Activated T-cell treated with anti-CD3 and anti-CD28 coated beads, Interleukin-2, amount 50 U/mL, for 72 hours (primary cell): ENCODE data around the gene GPR143. TPM values are rescaled to one million over a fixed set of nuclear protein-coding genes. Genes with fewer than 3 reads are reported as not detected.

ENCODE experiments used
- ATAC-seq, 2 donors: fragments of 150-1000 bp; cut with Tn5 transposase; replicated peaks in 1 of 2; 2 replicates each; pipeline ENCODE4 v1.10.0; 2021; ENCODE audit warnings: moderate library complexity in 2 of 2, mild to moderate bottlenecking in 1 of 2
- DNase-seq, 2 donors: peaks; one replicate each; pipeline ENCODE4 v3.0.0; 2021 to 2022; ENCODE audit warnings: mixed read lengths in 1 of 2
- H3K27ac Mint-ChIP-seq: one replicate; pipeline ENCODE4 v1.8.0; 2022; ENCODE audit warnings: mild to moderate bottlenecking, moderate library complexity, mixed read lengths
- H3K27me3 Mint-ChIP-seq: one replicate; pipeline ENCODE4 v1.8.0; 2022; ENCODE audit warnings: low read depth, mixed read lengths
- H3K36me3 Mint-ChIP-seq, 2 donors: one replicate each; pipeline ENCODE4 v1.8.0; 2022; ENCODE audit warnings: mixed read lengths in 2 of 2, mild to moderate bottlenecking in 1 of 2; ENCODE audit not compliant: insufficient read depth in 2 of 2
- H3K4me1 Mint-ChIP-seq: one replicate; pipeline ENCODE4 v1.8.0; 2022; ENCODE audit warnings: low read depth, mixed read lengths
- H3K4me3 Mint-ChIP-seq, 2 donors: one replicate each; pipeline ENCODE4 v1.8.0; 2022; ENCODE audit warnings: mild to moderate bottlenecking in 2 of 2, mixed read lengths in 2 of 2, moderate library complexity in 2 of 2
- H3K9me3 Mint-ChIP-seq, 2 donors: one replicate each; pipeline ENCODE4 v1.8.0; 2022; ENCODE audit warnings: mixed read lengths in 2 of 2
- total RNA-seq, 2 donors: library from RNA; stranded (reverse); gene quantifications; one replicate each; pipeline ENCODE4 v1.2.3, GENCODE V29; 2022

Gene GPR143
- total RNA-seq, 2 donors from 2014 or later = not detected

DNA sequence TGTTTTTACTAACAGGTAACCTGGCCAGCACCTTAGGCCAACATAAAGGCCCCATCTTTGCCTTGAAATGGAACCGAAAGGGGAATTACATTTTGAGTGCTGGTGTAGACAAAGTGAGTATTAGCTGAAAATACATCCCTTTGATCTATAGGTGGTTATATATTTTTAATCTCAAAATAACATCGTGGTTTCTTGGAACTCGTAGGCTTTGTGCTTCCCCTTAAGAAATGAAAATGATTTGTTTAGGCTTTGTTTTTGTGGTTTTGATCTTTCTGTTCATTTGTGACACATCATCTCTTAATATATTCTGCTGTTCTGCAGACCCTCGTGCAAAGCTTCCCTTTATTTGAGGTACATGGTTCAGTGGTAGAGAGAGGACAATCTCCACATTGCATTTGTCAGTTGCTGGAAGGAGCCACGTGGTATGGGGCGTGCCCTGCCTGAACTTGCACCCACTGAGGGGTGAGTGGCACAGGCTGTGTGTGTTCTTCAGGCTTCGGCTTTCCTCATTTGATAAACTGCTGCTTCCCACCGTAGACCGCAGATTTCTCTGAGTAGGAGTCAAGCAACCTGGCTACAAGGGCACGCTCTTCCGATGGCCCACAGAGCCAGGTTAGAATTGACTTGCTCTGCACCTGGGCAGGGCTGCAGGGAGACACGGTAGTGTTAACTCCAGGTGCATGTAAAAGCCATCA, 72.2 kb downstream of the GPR143 start:
- peaks cover 3 to 8% of the 10 kb centered on the region in 2 donors for H3K36me3 Mint-ChIP-seq
- no peaks in the 10 kb centered on the region for H3K9me3 Mint-ChIP-seq
- no peaks in the 10 kb centered on the region for H3K4me1 Mint-ChIP-seq
- DNase-seq (no peak), ATAC-seq (no peak)
- no peak overlapping the region for H3K4me3 Mint-ChIP-seq
- H3K27ac Mint-ChIP-seq = no peak overlapping the region
- no peaks in the 10 kb centered on the region for H3K27me3 Mint-ChIP-seq

DNA sequence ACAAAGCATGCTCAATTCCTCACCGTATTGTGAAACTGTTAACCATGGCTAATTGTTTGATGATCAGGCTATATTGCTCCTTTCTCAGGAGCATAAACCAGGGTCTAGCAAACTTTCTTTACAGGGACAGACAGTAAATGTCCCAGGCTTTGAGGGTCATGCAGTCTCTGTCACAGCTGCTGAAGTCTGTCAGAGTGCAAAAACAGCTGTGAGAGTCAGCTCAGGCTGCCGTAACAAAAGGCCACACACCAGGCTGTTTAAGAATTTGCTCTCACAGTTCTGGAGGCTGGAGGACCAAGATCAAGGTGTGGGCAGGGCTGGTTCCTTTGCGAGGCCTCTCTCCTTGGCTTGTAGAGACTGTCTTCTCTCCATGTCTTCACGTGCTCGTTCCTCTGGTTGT, 75.6 kb downstream of the GPR143 start:
- Mint-ChIP-seq H3K36me3 (peaks cover 9 to 13% of the 10 kb centered on the region in 2 donors), H3K4me3 (no peak overlapping the region), H3K27ac (no peak overlapping the region), H3K4me1 (no peaks in the 10 kb centered on the region), H3K9me3 (no peaks in the 10 kb centered on the region), H3K27me3 (no peaks in the 10 kb centered on the region)
- no peak for ATAC-seq
- DNase-seq = no peak

DNA sequence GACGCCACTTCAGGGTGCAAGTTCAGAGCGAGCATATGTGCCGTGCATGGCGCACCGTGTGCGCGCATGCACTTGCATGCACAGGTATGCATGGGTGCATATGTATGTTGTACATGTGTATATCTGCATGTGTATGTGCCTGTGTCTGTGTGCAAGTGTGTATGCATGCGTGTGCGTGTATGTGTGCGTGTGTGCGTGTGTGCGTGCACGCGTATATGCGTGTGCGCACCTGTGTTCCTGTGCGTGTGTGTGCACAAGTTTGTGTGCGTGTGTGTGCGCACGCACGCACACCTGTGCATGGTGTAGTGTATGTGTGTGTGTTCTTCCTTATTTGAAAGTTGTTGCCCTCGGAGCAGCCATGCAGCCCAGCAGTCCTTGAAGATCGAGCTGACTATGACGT, 76.8 kb downstream of the GPR143 start:
- DNase-seq (no peak), ATAC-seq (no peak)
- no peaks in the 10 kb centered on the region for H3K9me3 Mint-ChIP-seq
- H3K4me1 Mint-ChIP-seq = no peaks in the 10 kb centered on the region
- no peaks in the 10 kb centered on the region for H3K27me3 Mint-ChIP-seq
- H3K4me3 Mint-ChIP-seq = no peak overlapping the region
- H3K27ac Mint-ChIP-seq = no peak overlapping the region
- H3K36me3 Mint-ChIP-seq = peaks cover 9 to 13% of the 10 kb centered on the region in 2 donors

DNA sequence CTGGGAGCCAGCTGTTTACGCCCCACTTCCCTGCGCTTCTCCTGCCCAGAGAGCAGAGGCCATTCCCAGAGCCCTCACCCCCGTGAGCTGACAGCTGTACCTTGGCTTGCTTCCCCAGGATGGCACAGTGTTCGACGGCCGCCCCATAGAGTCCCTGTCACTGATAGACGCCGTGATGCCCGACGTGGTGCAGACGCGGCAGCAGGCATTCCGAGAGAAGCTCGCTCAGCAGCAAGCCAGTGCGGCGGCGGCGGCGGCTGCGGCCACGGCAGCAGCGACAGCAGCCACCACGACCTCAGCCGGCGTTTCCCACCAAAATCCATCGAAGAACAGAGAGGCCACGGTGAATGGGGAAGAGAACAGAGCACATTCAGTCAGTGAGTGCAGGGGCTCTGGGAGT, 77.7 kb downstream of the GPR143 start:
- ATAC-seq = no peak
- Mint-ChIP-seq H3K4me1 (no peaks in the 10 kb centered on the region), H3K27me3 (no peaks in the 10 kb centered on the region), H3K9me3 (no peaks in the 10 kb centered on the region), H3K4me3 (no peak overlapping the region), H3K27ac (no peak overlapping the region), H3K36me3 (peaks cover 9 to 11% of the 10 kb centered on the region in 2 donors)
- DNase-seq = no peak

DNA sequence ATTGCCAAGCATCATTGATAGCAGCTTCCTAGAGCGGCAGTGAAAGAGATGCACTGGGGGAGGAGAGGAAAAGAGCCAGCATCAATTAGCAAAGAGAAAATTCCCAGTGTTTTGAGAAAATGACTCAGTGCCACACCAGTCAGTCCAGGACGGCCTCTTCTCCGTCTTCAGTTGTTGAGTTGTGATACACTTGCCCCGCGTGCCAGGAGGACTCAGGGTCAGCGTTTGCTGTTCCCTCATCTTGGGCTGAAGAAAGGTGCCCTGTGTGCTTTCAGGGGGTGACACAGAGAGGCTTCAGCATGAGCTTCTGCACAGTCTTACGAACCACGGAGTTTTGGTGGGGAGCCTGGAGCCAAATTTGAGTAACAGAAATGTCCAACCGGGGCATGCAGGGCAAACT, 82.3 kb downstream of the GPR143 start:
- Mint-ChIP-seq H3K27me3 (no peaks in the 10 kb centered on the region), H3K9me3 (no peaks in the 10 kb centered on the region), H3K27ac (no peak overlapping the region), H3K4me3 (no peak overlapping the region), H3K36me3 (peaks cover 4 to 11% of the 10 kb centered on the region in 2 donors), H3K4me1 (peaks cover 1% of the 10 kb centered on the region)
- DNase-seq = no peak
- ATAC-seq = no peak

DNA sequence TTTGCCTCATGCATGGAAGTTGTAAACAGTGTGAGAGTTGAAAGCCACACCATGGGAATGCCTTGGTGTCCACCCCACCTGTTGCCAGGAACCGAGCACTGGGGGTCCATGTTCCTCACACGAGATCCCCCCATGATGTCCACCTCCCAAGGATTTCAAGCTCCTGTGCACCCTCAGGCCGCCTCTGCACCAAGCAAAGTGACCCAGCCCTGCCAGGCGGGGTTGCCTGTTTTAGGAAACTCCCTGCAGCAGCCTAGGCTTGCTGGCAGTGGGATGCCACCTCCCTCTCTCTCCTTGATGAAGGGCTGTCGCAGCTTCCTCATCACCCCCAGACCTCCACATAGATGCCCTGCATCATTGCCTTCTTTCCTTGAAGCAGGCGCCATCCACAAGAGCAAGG, 82.8 kb downstream of the GPR143 start:
- H3K36me3 Mint-ChIP-seq = peaks cover 2 to 9% of the 10 kb centered on the region in 2 donors
- H3K4me1 Mint-ChIP-seq = peaks cover 6% of the 10 kb centered on the region
- DNase-seq = no peak
- H3K9me3 Mint-ChIP-seq = no peaks in the 10 kb centered on the region
- no peaks in the 10 kb centered on the region for H3K27me3 Mint-ChIP-seq
- no peak overlapping the region for H3K27ac Mint-ChIP-seq
- ATAC-seq = no peak
- no peak overlapping the region for H3K4me3 Mint-ChIP-seq

DNA sequence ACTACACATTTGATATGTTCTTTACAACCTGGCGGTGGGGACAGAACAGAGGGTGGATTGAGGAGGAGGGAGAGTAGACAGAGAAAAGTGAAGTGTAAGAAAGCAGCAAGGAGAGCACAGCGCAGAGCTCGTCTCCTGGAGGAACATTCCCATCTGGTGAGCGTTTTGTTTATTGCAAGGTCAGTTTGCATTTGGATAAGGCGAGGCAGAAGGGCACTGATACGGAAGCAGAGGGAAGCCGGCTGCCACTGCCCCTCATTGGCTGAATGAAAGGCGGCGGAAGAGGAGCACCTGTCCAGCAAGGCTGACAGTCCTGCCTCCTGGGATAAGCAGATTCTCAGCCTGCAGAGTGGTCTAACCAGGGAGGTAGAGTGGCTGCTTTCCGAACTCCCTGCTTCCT, 83.2 kb downstream of the GPR143 start:
- Mint-ChIP-seq H3K4me3 (no peak overlapping the region), H3K36me3 (peaks cover 2 to 11% of the 10 kb centered on the region in 2 donors), H3K9me3 (no peaks in the 10 kb centered on the region), H3K27ac (no peak overlapping the region), H3K27me3 (no peaks in the 10 kb centered on the region), H3K4me1 (peaks cover 10% of the 10 kb centered on the region)
- no peak for DNase-seq
- ATAC-seq = no peak

DNA sequence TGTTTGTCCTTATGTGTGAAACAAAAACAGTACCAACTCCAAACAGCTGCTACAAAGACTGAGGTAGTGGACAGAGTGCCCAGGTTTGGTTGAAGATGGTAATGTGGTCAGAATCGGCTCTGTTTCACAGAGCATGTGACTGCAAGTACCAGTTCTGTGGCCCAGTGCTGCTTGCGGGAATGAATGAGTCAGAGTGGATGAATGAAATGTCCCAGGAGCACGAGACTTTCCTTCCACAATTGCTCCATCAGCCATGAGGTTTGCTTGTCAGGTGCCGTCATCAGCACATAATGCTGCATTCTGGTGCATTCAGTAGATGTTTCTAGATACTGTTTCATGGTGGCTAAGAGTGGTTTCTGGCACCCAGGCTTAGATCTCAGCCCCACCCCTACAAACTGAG, 84.2 kb downstream of the GPR143 start:
- H3K27me3 Mint-ChIP-seq = no peaks in the 10 kb centered on the region

DNA sequence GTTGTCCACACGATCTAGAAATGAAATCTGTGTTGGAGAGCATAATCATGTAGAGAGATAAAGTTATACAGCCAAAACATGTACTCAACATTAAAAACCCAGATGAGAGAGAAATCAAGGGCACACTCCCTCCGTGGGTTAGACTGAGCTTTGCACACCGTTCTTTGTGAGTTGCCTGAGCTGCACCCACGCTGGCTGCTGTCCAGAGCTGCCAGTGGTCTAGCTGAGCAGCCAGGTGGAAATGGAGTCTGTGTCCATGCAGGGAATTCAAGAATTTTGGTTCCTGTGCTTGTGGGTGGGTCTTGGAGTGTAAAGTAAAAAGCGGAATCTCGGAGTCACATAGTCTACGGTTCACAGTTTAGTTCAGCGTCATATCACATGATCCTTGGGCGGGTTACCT, 84.6 kb downstream of the GPR143 start:
- Mint-ChIP-seq H3K36me3 (peaks cover 11 to 19% of the 10 kb centered on the region in 2 donors), H3K27ac (no peak overlapping the region), H3K4me1 (peaks cover 18% of the 10 kb centered on the region), H3K4me3 (no peak overlapping the region), H3K27me3 (no peaks in the 10 kb centered on the region), H3K9me3 (peaks cover 0 to 3% of the 10 kb centered on the region in 2 donors)
- ATAC-seq (no peak), DNase-seq (no peak)

More for the DNA sequence above, 84.2 kb downstream of the GPR143 start:
- no peak overlapping the region for H3K4me3 Mint-ChIP-seq
- ATAC-seq (no peak), DNase-seq (no peak)
- H3K9me3 Mint-ChIP-seq = peaks cover 0 to 3% of the 10 kb centered on the region in 2 donors
- H3K27ac Mint-ChIP-seq = no peak overlapping the region
- H3K36me3 Mint-ChIP-seq = peaks cover 11 to 19% of the 10 kb centered on the region in 2 donors
- peaks cover 18% of the 10 kb centered on the region for H3K4me1 Mint-ChIP-seq

DNA sequence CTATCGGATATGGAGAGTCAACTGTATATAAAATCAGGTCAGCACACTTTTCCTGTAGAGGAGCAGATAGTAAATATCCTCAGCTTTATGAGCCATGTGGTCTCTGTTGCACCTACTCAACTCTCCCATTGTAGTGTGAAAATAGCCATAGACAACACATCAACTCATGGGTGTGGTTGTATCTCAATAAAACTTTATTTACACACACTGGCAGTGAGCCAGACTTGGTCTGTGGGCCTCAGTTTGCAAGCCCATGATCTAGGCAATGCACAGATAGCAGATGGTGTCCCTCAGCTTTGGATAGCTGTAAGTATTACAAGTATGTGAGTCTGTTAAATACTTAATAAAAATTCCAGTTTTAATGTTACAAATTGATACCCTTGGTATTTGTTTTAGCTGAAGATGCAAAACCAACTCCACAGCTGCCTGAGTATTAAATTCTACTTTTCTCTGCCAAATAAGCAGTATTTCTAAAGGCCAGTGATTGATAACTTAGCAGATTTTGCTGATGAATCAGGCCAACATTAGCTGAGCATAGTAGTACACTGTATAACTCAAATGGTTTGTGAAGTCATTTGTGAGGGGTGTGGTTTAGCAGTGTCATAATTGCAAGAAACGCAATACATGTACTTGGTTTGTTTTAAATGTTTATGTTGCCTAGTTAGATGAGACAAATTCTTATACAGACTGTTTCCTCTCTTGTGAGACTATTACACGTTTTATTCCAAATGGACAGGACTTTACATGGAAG, 87.3 kb downstream of the GPR143 start:
- no peaks in the 10 kb centered on the region for H3K27me3 Mint-ChIP-seq
- peak overlapping the region in 1 of 2 donors; percentile 79 for H3K4me3 Mint-ChIP-seq
- DNase-seq = no peak
- H3K4me1 Mint-ChIP-seq = peaks cover 18% of the 10 kb centered on the region
- peaks cover 16 to 19% of the 10 kb centered on the region in 2 donors for H3K36me3 Mint-ChIP-seq
- peak overlapping the region; percentile 79 for H3K27ac Mint-ChIP-seq
- no peak for ATAC-seq
- H3K9me3 Mint-ChIP-seq = peaks cover 2 to 3% of the 10 kb centered on the region in 2 donors

DNA sequence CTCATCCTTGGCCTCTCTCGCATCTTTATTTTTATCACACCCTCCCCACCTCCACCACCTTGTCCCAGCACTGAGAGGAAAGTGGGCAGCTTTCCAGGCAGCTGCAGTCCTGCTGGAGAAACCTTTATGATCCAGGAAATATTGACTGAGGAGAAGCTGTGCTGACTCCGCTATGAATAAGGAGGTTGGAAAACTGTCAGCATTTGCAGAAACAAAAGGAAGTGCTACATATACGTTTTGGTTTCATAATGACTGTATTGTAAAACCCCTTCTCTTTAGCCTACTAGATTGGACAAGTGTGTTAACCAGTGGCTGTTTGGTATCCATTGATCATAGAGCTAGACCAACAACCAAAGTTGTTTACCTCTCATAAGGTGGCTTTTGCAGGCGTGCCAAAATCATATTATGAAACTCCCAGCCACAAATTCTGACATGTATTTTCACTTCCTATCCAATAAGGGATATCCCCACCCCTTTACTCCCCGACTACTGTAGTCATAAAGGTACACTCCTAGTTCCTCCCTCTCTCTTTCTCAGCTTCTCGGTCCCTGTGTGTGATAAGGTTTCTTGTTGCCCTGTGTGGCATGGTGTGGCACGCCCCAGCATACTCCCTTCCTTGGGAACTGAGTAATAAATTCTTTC, 88.4 kb downstream of the GPR143 start:
- H3K9me3 Mint-ChIP-seq = peaks cover 2 to 3% of the 10 kb centered on the region in 2 donors
- H3K4me1 Mint-ChIP-seq = peaks cover 18% of the 10 kb centered on the region
- ATAC-seq (peak; percentile 95 to 96), DNase-seq (peak; percentile 39 to 56)
- H3K4me3 Mint-ChIP-seq = peak overlapping the region; percentile 28 to 79
- peak overlapping the region; percentile 79 for H3K27ac Mint-ChIP-seq
- H3K27me3 Mint-ChIP-seq = no peaks in the 10 kb centered on the region
- peaks cover 19 to 21% of the 10 kb centered on the region in 2 donors for H3K36me3 Mint-ChIP-seq

DNA sequence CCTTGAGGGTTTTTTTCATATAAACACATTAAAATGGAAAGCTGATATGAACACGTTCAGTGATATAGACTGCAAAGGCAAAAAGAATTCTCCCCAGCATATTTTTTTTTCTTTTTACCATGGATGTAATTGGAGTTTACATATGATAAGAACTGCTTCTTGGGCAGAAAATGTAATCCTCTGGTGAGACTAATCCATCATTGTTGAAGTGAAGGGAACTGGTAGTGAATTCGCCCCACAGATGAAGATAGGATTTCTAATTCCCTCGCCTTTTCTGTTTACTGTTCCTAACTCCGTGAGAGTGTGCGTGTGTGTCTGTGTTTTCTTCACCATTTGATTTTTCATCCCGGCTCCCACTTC, 88.9 kb downstream of the GPR143 start:
- H3K27ac Mint-ChIP-seq = peak overlapping the region; percentile 25
- no peak overlapping the region for H3K4me3 Mint-ChIP-seq
- H3K9me3 Mint-ChIP-seq = peaks cover 2 to 3% of the 10 kb centered on the region in 2 donors
- DNase-seq (no peak), ATAC-seq (no peak)
- H3K4me1 Mint-ChIP-seq = peaks cover 18% of the 10 kb centered on the region
- H3K36me3 Mint-ChIP-seq = peaks cover 20 to 21% of the 10 kb centered on the region in 2 donors
- H3K27me3 Mint-ChIP-seq = no peaks in the 10 kb centered on the region

DNA sequence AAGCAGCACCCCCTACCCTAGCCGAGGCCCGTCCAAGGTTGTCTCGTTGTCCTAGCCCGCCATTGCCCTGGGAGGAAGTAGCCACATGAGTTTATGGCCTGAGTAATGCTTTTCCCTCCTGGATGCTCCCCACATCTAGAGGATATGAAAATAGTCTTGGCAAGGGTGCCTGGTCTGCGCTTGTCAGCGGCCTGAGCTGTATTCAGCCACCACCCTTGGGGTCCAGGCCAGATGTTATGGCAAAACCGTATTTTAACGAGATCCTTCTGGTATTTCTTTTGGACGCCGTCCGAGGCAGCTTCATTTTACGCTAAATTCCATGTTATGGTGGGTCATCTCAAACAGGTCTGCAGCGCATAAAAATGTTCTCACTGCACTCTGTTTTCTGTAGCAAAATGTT, 89.3 kb downstream of the GPR143 start:
- H3K9me3 Mint-ChIP-seq = peaks cover 2 to 3% of the 10 kb centered on the region in 2 donors
- ATAC-seq (no peak), DNase-seq (no peak)
- peaks cover 18% of the 10 kb centered on the region for H3K4me1 Mint-ChIP-seq
- H3K36me3 Mint-ChIP-seq = peaks cover 20 to 21% of the 10 kb centered on the region in 2 donors
- no peak overlapping the region for H3K27ac Mint-ChIP-seq
- H3K4me3 Mint-ChIP-seq = no peak overlapping the region
- H3K27me3 Mint-ChIP-seq = no peaks in the 10 kb centered on the region
